Right ventricle myocardium inferior (tissue), 1 donor: Measurements from ENCODE around the gene ATP13A4. TPM values are rescaled to one million over a fixed set of nuclear protein-coding genes. Genes with fewer than 3 reads are reported as not detected.

Experiments
- ATAC-seq: fragments of 200-7000 bp; cut with Tn5 transposase; one replicate; pipeline ENCODE4 v1.9.1; 2020; ENCODE audit warnings: mild to moderate bottlenecking, moderate library complexity
- DNase-seq: peaks from one replicate; pipeline ENCODE4 v3.0.0; 2021; ENCODE audit errors: missing footprints
- intact Hi-C: fragments of 100-400 bp; cut with DNase I; formaldehyde crosslinking; loops from one replicate; pipeline ENCODE4 v1.11.0; 2022
- total RNA-seq: library from RNA; stranded (reverse); fragmentation: NEBNext Ultra II Directional; extraction: Animal tissue kit (Norgen Biotek cat#: 25700); gene quantifications from one replicate; pipeline ENCODE4 v1.2.1, GENCODE V29; 2021
- donor health status: DM: no; HTN: yes; CAD: no; lungs with severe emphysema.

The ATP13A4 gene
- total RNA-seq, 1 donor from 2014 or later: 0.38 TPM

DNA sequence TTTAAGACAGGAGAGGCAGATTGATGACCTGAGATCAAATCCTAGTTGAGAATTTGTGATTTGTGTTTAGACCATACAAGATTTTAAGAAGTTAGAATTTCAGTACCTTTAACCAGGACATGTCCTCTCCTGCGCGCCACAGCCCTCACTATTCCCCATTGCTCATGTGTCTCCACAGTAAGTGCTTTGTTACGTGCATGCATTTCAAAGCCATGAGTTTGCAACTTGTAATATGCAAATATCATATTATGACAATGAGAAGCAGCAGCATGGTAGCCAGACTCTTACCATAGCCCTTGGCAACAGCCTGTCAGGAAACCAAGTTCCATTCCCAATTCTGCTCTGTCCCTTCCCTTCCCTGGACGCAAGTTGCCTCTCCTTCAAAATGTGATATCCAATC is 102.8 kb downstream of the ATP13A4 start:
- intact Hi-C loops: no loop called here
- no peak for ATAC-seq
- DNase-seq: no peak

- intact Hi-C loops: loop anchor here (10.0 kb wide), 1 partner anchor 172 kb away; no protein-coding TSS in a partner anchor
- peak; percentile 20 for ATAC-seq
These were observed 107.6 kb downstream of the ATP13A4 start for GRCh38 chr3:193446965-193447602.

DNA sequence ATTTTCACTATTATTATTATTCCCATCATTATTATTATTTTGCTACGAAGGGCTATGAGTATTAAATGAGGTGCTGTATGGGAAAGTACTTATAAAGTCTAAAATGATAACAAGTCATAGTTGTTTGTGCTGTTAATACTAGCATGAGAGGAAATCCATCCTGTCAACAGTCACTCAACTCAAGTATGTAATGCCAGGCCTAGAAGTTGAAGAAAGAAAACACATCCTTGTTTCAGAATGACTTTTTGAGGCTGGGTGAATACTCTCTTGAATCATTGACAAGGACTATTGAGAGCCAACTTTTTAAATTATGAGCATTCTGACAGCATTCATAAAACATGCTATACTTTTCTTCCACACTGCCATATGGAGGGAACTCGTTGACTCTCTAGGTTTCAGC is 115.3 kb downstream of the ATP13A4 start:
- DNase-seq: no peak
- intact Hi-C loops: no loop called here
- no peak for ATAC-seq

More at GRCh38 chr3:193446965-193447602, 107.6 kb downstream of the ATP13A4 start:
- DNase-seq: no peak

GRCh38 chr3:193418576-193419373 is 135.9 kb downstream of the ATP13A4 start:
- ATAC-seq (no peak), DNase-seq (no peak)
- intact Hi-C loops: no loop called here

GRCh38 chr3:193416629-193417028 is 138.1 kb downstream of the ATP13A4 start:
- no peak for DNase-seq
- ATAC-seq: no peak
- intact Hi-C loops: no loop called here

GRCh38 chr3:193407688-193408087 is 147.0 kb downstream of the ATP13A4 start:
- ATAC-seq (no peak), DNase-seq (no peak)
- intact Hi-C loops: no loop called here

- intact Hi-C loops: no loop called here
- no peak for DNase-seq
- ATAC-seq: no peak
These were observed 147.6 kb downstream of the ATP13A4 start for GRCh38 chr3:193407112-193407511.

- intact Hi-C loops: no loop called here
- ATAC-seq (no peak), DNase-seq (no peak)
These were observed 151.4 kb downstream of the ATP13A4 start for GRCh38 chr3:193403307-193403706.

GRCh38 chr3:193400304-193400703 is 154.4 kb downstream of the ATP13A4 start:
- DNase-seq (no peak), ATAC-seq (no peak)
- intact Hi-C loops: no loop called here

- DNase-seq: no peak
- intact Hi-C loops: no loop called here
- ATAC-seq: peak; percentile 47
These were observed 158.0 kb downstream of the ATP13A4 start for GRCh38 chr3:193396451-193397244.

- intact Hi-C loops: no loop called here
- DNase-seq: no peak
- no peak for ATAC-seq
These were observed 162.8 kb downstream of the ATP13A4 start for GRCh38 chr3:193391902-193392301.

GRCh38 chr3:193389335-193389734 is 165.4 kb downstream of the ATP13A4 start:
- ATAC-seq: no peak
- intact Hi-C loops: no loop called here
- no peak for DNase-seq

DNA sequence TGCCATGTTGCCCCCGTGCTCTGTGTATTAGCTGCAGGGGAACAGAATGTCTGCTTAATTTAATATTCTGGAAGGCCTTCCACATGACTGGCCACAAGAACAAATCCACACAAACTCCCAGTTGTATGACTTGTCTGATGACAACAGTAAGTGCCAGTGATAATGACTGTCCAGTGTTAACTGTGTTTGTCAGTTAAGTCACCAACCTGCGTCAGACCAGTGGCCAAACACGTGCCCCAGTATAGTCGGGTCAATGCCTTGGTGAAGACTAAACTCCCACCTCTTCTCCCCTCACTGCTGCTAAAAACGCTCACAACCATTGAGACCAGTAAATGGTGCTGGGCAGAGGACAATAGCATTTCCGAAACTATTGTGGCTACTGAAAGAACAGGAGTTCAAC is 166.3 kb downstream of the ATP13A4 start:
- intact Hi-C loops: no loop called here
- ATAC-seq: no peak
- DNase-seq: no peak

GRCh38 chr3:193387596-193387995 is 167.1 kb downstream of the ATP13A4 start:
- intact Hi-C loops: no loop called here
- ATAC-seq: no peak
- DNase-seq: no peak

- intact Hi-C loops: no loop called here
- no peak for ATAC-seq
These were observed 176.0 kb downstream of the ATP13A4 start, which contains the start of gene ATP13A5 for GRCh38 chr3:193378706-193379105. Gene ATP13A5, minus strand, starts transcription at chr3:193378753. Its CDS starts 28 bp downstream, at chr3:193378725.

DNA sequence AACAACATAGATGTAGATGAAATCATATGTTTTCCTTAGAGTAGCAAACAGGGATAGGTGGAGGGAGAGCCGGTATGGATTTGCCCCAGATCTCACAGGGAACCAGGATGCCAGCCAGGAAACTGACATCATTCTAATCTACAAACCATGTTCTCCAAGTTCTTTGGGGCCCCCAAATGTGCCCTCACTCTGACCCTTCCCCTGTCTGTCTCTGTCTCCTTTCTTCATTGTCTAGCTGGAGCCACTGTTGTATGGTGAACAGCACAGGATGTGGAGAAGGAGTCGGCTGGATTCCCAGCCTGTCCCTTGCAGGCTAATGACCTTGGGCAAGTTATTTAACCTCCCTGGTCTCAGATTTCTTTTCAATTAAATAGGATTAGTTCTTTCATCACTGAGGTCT is 177.1 kb downstream of the ATP13A4 start:
- ATAC-seq: no peak
- intact Hi-C loops: no loop called here
- no peak for DNase-seq

More at GRCh38 chr3:193378706-193379105, 176.0 kb downstream of the ATP13A4 start, which contains the start of gene ATP13A5:
- DNase-seq: no peak

GRCh38 chr3:193375614-193376013 is 179.1 kb downstream of the ATP13A4 start:
- intact Hi-C loops: no loop called here
- ATAC-seq (no peak), DNase-seq (no peak)

DNA sequence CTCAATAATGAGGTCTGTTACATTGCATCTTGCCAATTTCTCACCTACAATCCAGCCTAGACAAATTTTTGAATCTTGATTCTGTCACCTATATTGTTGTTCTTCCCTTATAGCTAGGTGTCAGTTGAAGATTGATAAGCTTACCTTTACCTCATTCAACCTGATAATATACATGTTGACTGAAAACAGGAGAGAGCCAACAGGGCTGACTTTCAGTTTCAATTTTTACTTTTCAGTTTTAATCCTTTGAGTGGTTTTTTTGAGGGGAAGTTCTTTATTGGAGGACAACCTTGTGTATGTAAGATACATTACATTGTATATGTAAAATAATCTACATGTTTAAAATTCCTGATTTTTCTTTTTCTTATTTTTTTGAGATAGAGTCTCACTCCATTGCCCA is 181.9 kb downstream of the ATP13A4 start:
- no peak for ATAC-seq
- DNase-seq: no peak
- intact Hi-C loops: no loop called here

DNA sequence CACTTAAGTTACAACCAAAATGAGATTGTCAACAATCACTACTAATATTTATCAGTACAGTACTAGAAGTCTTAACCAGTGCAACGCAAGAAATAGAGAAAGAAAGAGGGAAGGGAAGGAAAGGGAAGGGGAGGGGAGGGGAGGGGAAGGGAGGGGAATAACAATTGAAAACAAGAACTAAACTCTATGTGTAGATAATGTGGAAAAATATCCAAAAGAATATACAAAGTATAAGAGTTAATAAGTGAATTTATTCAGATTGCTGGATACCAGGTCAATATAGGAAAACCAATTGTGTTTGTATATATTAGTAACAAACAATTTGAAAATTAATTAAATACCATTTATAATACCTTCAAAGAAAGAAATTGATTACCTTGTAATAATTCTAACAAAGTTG is 186.8 kb downstream of the ATP13A4 start:
- intact Hi-C loops: no loop called here
- no peak for DNase-seq
- ATAC-seq: no peak
